Ovary (tissue), 9 donors: ENCODE measurements around the gene NIT1. TPM values are rescaled to one million over a fixed set of nuclear protein-coding genes. Genes with fewer than 3 reads are reported as not detected.

Source experiments
- DNase-seq, 5 donors: peaks; one replicate each; pipeline ENCODE4 v3.0.0-alpha.2; 2019 to 2020
- H3K27ac ChIP-seq, 2 donors: fragments of 200-600 bp; one replicate each; pipeline versions ENCODE4 v1.5.1 to v1.8.0; 2019 to 2022
- H3K27me3 ChIP-seq: fragments of 200-600 bp; one replicate; pipeline ENCODE4 v1.8.0; 2022
- H3K36me3 ChIP-seq: fragments of 200-600 bp; sonication (generic); one replicate; pipeline ENCODE4 v1.5.1; 2019
- H3K4me1 ChIP-seq: one replicate; pipeline ENCODE4 v1.8.1; 2013; ENCODE audit warnings: mild to moderate bottlenecking, moderate library complexity; ENCODE audit not compliant: insufficient read depth
- H3K4me3 ChIP-seq: fragments of 200-600 bp; sonication (generic); one replicate; pipeline ENCODE4 v1.5.1; 2017
- H3K9me3 ChIP-seq, 2 donors: fragments of 200-600 bp in 1 of 2; sonication (generic) in 1 of 2; one replicate each; pipeline versions ENCODE4 v1.5.1 to v1.8.1; 2013 to 2019; ENCODE audit warnings: mild to moderate bottlenecking in 1 of 2, moderate library complexity in 1 of 2
- EP300 ChIP-seq: sonication (generic); formaldehyde crosslinking; IDR thresholded peaks from one replicate; pipeline ENCODE4 v1.6.1; 2017; ENCODE audit warnings: antibody characterized with exemption
- POLR2A ChIP-seq: fragments of 450-650 bp; IDR thresholded peaks from one replicate; pipeline ENCODE4 v1.6.1; 2017; ENCODE audit warnings: antibody characterized with exemption, mild to moderate bottlenecking, moderate library complexity
- WGBS, 3 donors: extraction: QIAGEN DNeasy Blood & Tissue Kit in 1 of 3; methylation state at CpG; one replicate each; pipeline versions ENCODE4 v1.1.5 to v1.1.7; 2013 to 2017; 5-methylcytosine and 5-hydroxymethylcytosine counted together
- intact Hi-C, 4 donors: fragments of 100-400 bp; cut with DNase I; formaldehyde crosslinking; loops; one replicate each; pipeline versions ENCODE4 v1.11.0 to v1.15.1; 2022 to 2023
- polyA plus RNA-seq, 2 donors: library from polyadenylated mRNA; stranded (reverse); fragments of 200-250 nt in 1 of 2; fragments of 350-450 nt in 1 of 2; fragmentation: Illumina TruSeq in 1 of 2; extraction: RNeasy Lipid Tissue Mini Kit (QIAGEN cat#74804) in 1 of 2; gene quantifications; one replicate each; pipeline ENCODE4 v1.2.3, GENCODE V29; 2013 to 2014
- total RNA-seq, 7 donors: library from RNA; depleted of rRNA in 2 of 7; stranded (reverse); fragments of >200 nt in 2 of 7; fragmentation: NEBNext Ultra II Directional in 3 of 7; extraction: Animal tissue kit (Norgen Biotek cat#: 25700) in 3 of 7; gene quantifications; one replicate each; pipeline versions ENCODE4 v1.1.0 to v1.2.4, GENCODE V29; 2016 to 2023
- TF ChIP-seq, protein P1 (sequence below), 3 donors: fragments of 450-650 bp in 2 of 3; fragments of 200-600 bp in 1 of 3; IDR thresholded peaks; one replicate each; pipeline versions ENCODE4 v1.5.1 to v1.8.0; 2016 to 2022; ENCODE audit warnings: antibody characterized with exemption in 3 of 3, mild to moderate bottlenecking in 1 of 3
- donor health status: DM: no; HTN: no; CAD: no; lungs with moderate emphysema.
- donor health status: DM: no; HTN: no; CAD: no.
- donor health status: Bipolar disorder and iron deficiency.
- donor health status: DM: yes; HTN: yes; CAD: no.
- donor health status: DM: no; HTN: no; CAD: no.
- donor health status: DM: yes; HTN: yes; CAD: no.

The NIT1 gene
- total and polyA plus RNA-seq, 9 donors = 25.4 to 37.5 (median 36.6) TPM

DNA sequence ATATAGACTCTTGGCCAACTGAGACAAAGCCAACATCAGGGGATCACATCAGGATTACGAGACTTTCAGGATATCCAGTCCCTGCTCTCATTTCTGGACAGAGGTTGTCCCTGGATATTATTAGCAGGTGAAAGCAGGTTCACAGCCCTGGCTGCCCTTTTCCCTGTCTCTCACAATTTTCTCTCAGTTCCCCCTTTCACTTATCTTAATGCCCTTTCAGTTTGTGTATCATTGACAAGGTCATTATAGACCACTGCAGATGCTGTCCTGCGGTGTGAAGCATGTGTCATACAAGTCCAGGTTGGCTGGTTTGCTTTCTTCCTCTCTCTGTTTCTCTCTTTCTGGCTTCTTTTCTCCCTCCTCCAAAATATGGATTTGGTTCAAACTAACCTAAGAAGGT lies 21.9 kb upstream of the NIT1 start:
- TF ChIP-seq, protein P1, sequence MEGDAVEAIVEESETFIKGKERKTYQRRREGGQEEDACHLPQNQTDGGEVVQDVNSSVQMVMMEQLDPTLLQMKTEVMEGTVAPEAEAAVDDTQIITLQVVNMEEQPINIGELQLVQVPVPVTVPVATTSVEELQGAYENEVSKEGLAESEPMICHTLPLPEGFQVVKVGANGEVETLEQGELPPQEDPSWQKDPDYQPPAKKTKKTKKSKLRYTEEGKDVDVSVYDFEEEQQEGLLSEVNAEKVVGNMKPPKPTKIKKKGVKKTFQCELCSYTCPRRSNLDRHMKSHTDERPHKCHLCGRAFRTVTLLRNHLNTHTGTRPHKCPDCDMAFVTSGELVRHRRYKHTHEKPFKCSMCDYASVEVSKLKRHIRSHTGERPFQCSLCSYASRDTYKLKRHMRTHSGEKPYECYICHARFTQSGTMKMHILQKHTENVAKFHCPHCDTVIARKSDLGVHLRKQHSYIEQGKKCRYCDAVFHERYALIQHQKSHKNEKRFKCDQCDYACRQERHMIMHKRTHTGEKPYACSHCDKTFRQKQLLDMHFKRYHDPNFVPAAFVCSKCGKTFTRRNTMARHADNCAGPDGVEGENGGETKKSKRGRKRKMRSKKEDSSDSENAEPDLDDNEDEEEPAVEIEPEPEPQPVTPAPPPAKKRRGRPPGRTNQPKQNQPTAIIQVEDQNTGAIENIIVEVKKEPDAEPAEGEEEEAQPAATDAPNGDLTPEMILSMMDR (IDR thresholded peaks at IDR 0.05) = no peak
- TF ChIP-seq POLR2A (no peak), EP300 (no peak)
- intact Hi-C loops = loop anchor here (2.0 to 10.0 kb wide), 6 partner anchors 51 to 419 kb away; partner anchors contain the start of gene USF1 (in 2 of the 4)
- Histone ChIP-seq H3K36me3 (no peaks in the 10 kb centered on the region), H3K9me3 (no peaks in the 10 kb centered on the region), H3K27me3 (no peaks in the 10 kb centered on the region), H3K4me1 (peaks cover 8% of the 10 kb centered on the region), H3K4me3 (no peak overlapping the region), H3K27ac (no peak overlapping the region)
- no peak for DNase-seq
- WGBS, 3 donors = 89 to 96% (median 94%) methylated on average over 2 of the region's 2 CpGs

DNA sequence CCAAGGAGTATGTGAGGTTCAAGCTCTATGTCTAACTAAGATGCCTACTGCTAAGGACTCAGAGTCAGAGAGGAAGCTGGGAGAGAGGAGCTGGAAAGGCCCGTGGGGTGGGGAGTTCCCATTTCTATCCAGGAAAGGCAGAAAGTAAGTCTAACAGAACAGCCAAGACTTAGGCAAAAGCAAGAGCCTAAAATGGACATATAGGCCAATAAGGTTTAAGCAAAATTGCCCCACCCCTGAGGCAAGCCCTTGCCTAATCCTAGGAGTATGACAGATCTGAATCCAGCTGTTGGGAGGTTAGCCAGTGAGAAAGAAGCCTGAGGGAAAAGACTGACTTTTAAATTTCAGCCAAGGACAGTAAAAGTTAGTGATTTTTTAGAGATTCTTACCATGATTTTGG lies 21.4 kb upstream of the NIT1 start:
- DNase-seq = peak in 1 of 5 donors; percentile 63

DNA sequence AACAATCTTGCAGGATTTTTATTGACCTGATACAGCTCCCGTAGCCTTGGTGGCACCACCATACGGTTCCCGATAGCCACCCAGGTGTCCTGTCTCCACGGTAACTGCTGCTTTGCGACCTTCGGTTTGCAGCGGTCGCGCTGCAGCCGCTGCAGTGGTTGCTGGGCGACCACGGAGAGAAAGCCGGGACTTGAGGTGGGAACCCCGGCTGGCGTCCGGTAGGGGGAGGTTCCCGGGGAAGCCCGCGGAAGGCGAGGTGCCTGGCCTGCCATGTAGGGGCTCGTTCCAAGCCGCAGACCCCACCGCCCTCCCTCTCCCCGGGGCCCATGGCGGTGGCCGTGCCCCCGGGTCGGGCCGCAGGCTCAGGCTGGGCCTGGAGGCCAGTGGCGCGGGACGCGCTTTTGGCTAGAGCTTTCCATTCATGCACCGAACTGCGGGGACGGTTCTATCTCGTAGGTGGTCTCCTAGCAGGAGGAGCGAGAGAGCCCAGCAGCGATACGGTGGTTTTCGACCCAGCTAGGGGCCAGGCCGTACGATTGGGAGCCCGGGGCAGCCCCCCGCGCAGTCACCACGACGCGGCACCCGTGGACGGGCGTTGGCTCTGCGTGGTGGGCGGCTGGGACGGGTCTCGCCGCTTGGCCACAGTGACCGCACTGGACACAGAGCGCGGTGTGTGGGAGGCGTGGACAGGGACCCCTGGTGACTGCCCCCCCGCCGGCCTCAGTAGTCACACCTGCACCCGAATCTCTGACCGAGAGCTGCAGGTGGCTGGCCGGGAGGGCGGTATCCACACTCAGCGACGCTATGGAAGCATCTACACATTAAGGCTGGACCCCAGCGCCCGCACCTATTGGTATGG lies 19.5 kb upstream of the NIT1 start, which contains the start of gene KLHDC9:
Gene KLHDC9 (plus strand): TSS at position 152 of the 859 bp plus-strand sequence. CDS start 175 bp downstream, at position 327.
- 4 to 7% (median 5%) methylated on average over 55 to 71 of the region's 71 CpGs for WGBS, 3 donors
- Histone ChIP-seq H3K4me1 (peaks cover 8% of the 10 kb centered on the region), H3K27ac (peak within 1 kb of the TSS; percentile 15 to 39), H3K36me3 (no peaks in the 10 kb centered on the region), H3K9me3 (no peaks in the 10 kb centered on the region), H3K4me3 (peak within 1 kb of the TSS; percentile 48), H3K27me3 (no peaks in the 10 kb centered on the region)
- DNase-seq = peak; percentile 72 to 83 (median 76)
- intact Hi-C loops = loop anchor here (5.0 to 10.0 kb wide), 5 partner anchors 54 to 421 kb away; partner anchors contain the start of gene USF1 (in 2 of the 4)
- no peak for TF ChIP-seq EP300
- no peak for TF ChIP-seq POLR2A
- TF ChIP-seq, protein P1 (IDR thresholded peaks at IDR 0.05) = no peak

More for the DNA sequence above, 21.4 kb upstream of the NIT1 start:
- WGBS, 3 donors = 33 to 46% (median 46%) methylated on average over 1 of the region's 1 CpG
- Histone ChIP-seq H3K4me1 (peaks cover 8% of the 10 kb centered on the region), H3K27me3 (no peaks in the 10 kb centered on the region), H3K27ac (no peak overlapping the region), H3K4me3 (no peak overlapping the region), H3K36me3 (no peaks in the 10 kb centered on the region), H3K9me3 (no peaks in the 10 kb centered on the region)
- intact Hi-C loops = loop anchor here (2.0 to 10.0 kb wide), 6 partner anchors 52 to 419 kb away; partner anchors contain the start of gene USF1 (in 2 of the 4)
- TF ChIP-seq EP300 (no peak), POLR2A (no peak)
- TF ChIP-seq, protein P1 (IDR thresholded peaks at IDR 0.05) = no peak

DNA sequence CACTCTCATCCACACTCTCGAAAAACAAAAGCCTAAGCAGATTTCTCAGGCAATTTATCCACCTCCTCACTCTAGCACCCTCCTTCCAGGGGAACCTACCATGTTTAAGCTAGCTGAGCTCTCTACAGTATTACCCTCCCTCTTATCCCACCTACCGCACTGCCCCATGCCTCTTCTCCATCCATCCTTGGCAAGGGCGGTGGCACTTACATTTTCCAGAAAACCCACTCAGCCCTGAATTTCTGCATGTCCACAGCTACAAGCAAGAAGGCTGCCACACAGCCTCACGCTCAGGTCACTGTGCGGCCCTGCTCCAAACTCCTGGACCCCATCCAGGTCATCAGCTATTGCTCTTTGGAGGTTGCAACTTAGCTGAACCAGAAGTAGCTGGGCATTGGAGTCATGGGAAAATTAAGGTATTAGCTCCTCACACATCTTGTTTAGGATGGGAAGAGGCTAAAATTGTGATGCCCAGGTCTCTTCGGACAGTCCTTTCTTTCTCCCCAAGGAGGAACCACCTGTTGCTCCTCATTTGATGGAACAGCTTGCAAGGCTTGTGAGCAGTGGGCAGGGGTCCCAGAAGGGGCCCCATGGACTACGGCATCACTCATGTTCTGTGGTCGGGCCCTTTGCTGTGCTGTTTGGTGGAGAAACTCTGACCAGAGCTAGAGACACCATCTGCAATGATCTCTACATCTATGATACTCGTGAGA lies 18.7 kb upstream of the NIT1 start:
- H3K36me3 ChIP-seq = no peaks in the 10 kb centered on the region
- 75 to 80% (median 78%) methylated on average over 9 of the region's 9 CpGs for whole genome bisulfite sequencing, 3 donors
- TF ChIP-seq EP300 (no peak), POLR2A (no peak)
- TF ChIP-seq, protein P1 (IDR thresholded peaks at IDR 0.05) = no peak
- H3K27ac ChIP-seq = no peak overlapping the region
- H3K9me3 ChIP-seq = no peaks in the 10 kb centered on the region
- no peak for DNase-seq
- intact Hi-C loops = loop anchor here (5.0 to 10.0 kb wide), 5 partner anchors 54 to 422 kb away; partner anchors contain the start of gene USF1 (in 2 of the 4)
- no peaks in the 10 kb centered on the region for H3K27me3 ChIP-seq
- peak overlapping the region; percentile 48 for H3K4me3 ChIP-seq
- H3K4me1 ChIP-seq = peaks cover 8% of the 10 kb centered on the region
